Lower lobe of right lung (tissue), 2 donors: ENCODE measurements around the gene C1QTNF1. TPM values are rescaled to one million over a fixed set of nuclear protein-coding genes. Genes with fewer than 3 reads are reported as not detected.

Experiments
- ATAC-seq, 2 donors: fragments of 200-7000 bp; cut with Tn5 transposase; one replicate each; pipeline ENCODE4 v1.9.1; 2020 to 2022; ENCODE audit warnings: mild to moderate bottlenecking in 2 of 2, moderate library complexity in 2 of 2
- DNase-seq: peaks from one replicate; pipeline ENCODE4 v3.0.0-alpha.2; 2020
- H3K27ac ChIP-seq: fragments of 200-600 bp; one replicate; pipeline ENCODE4 v1.8.0; 2022
- H3K27me3 ChIP-seq: fragments of 200-600 bp; one replicate; pipeline ENCODE4 v1.8.0; 2022; ENCODE audit warnings: low read depth
- H3K36me3 ChIP-seq: fragments of 200-600 bp; one replicate; pipeline ENCODE4 v1.8.0; 2022; ENCODE audit warnings: mild to moderate bottlenecking
- H3K4me1 ChIP-seq: fragments of 200-600 bp; one replicate; pipeline ENCODE4 v1.8.0; 2022
- H3K4me3 ChIP-seq: fragments of 200-600 bp; one replicate; pipeline ENCODE4 v1.8.0; 2022; ENCODE audit warnings: mild to moderate bottlenecking
- H3K9me3 ChIP-seq: fragments of 200-600 bp; one replicate; pipeline ENCODE4 v1.8.0; 2022
- intact Hi-C: fragments of 100-400 bp; cut with DNase I; formaldehyde crosslinking; loops from one replicate; pipeline ENCODE4 v1.11.0; 2022
- total RNA-seq: library from RNA; stranded (reverse); fragmentation: NEBNext Ultra II Directional; extraction: Animal tissue kit (Norgen Biotek cat#: 25700); gene quantifications from one replicate; pipeline ENCODE4 v1.2.1, GENCODE V29; 2021
- TF ChIP-seq, protein P1 (sequence below): fragments of 200-600 bp; IDR thresholded peaks from one replicate; pipeline ENCODE4 v1.8.0; 2022; ENCODE audit warnings: antibody characterized with exemption, mild to moderate bottlenecking
- donor health status: DM: no; HTN: yes; CAD: no; lungs with severe emphysema.

Gene C1QTNF1
- total RNA-seq, 1 donor from 2014 or later, result 24.9 TPM

DNA sequence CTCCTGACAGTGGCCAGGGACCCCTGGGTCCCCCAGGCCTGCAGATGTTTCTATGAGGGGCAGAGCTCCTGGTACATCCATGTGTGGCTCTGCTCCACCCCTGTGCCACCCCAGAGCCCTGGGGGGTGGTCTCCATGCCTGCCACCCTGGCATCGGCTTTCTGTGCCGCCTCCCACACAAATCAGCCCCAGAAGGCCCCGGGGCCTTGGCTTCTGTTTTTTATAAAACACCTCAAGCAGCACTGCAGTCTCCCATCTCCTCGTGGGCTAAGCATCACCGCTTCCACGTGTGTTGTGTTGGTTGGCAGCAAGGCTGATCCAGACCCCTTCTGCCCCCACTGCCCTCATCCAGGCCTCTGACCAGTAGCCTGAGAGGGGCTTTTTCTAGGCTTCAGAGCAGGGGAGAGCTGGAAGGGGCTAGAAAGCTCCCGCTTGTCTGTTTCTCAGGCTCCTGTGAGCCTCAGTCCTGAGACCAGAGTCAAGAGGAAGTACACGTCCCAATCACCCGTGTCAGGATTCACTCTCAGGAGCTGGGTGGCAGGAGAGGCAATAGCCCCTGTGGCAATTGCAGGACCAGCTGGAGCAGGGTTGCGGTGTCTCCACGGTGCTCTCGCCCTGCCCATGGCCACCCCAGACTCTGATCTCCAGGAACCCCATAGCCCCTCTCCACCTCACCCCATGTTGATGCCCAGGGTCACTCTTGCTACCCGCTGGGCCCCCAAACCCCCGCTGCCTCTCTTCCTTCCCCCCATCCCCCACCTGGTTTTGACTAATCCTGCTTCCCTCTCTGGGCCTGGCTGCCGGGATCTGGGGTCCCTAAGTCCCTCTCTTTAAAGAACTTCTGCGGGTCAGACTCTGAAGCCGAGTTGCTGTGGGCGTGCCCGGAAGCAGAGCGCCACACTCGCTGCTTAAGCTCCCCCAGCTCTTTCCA lies 25.1 kb downstream of the C1QTNF1 start:
- intact Hi-C loops, result no loop called here
- DNase-seq, result no peak
- ATAC-seq, result no peak
- H3K27me3 ChIP-seq, result no peaks in the 10 kb centered on the region
- no peaks in the 10 kb centered on the region for H3K9me3 ChIP-seq
- TF ChIP-seq, protein P1, sequence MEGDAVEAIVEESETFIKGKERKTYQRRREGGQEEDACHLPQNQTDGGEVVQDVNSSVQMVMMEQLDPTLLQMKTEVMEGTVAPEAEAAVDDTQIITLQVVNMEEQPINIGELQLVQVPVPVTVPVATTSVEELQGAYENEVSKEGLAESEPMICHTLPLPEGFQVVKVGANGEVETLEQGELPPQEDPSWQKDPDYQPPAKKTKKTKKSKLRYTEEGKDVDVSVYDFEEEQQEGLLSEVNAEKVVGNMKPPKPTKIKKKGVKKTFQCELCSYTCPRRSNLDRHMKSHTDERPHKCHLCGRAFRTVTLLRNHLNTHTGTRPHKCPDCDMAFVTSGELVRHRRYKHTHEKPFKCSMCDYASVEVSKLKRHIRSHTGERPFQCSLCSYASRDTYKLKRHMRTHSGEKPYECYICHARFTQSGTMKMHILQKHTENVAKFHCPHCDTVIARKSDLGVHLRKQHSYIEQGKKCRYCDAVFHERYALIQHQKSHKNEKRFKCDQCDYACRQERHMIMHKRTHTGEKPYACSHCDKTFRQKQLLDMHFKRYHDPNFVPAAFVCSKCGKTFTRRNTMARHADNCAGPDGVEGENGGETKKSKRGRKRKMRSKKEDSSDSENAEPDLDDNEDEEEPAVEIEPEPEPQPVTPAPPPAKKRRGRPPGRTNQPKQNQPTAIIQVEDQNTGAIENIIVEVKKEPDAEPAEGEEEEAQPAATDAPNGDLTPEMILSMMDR, result no peak
- peaks cover 9% of the 10 kb centered on the region for H3K4me1 ChIP-seq
- no peak overlapping the region for H3K4me3 ChIP-seq
- H3K36me3 ChIP-seq, result peaks cover 16% of the 10 kb centered on the region
- H3K27ac ChIP-seq, result no peak overlapping the region

DNA sequence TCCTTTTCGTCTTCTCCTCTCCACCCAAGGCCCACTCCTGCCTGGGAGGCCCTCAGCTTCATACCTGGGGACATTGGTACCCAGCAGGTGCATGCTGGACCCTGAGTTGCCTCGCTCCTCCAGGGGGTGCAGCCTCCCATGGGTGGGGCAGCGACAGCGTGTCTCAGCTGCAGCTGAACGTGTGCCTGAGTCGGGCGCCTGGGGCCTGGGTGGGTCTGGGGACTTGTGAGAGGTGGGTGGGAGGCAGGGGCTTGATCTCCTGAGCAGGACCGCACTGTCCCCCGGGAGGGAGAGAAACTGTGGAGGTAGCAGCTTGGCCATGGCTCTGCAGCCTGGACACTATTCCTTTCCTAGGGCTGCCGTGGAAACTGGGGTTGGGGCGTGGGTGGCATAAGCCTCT lies 25.9 kb downstream of the C1QTNF1 start:
- Histone ChIP-seq H3K27ac (no peak overlapping the region), H3K27me3 (no peaks in the 10 kb centered on the region), H3K4me3 (no peak overlapping the region), H3K9me3 (no peaks in the 10 kb centered on the region), H3K4me1 (peaks cover 9% of the 10 kb centered on the region), H3K36me3 (peaks cover 16% of the 10 kb centered on the region)
- TF ChIP-seq, protein P1, result no peak
- DNase-seq, result no peak
- intact Hi-C loops, result no loop called here
- no peak for ATAC-seq

DNA sequence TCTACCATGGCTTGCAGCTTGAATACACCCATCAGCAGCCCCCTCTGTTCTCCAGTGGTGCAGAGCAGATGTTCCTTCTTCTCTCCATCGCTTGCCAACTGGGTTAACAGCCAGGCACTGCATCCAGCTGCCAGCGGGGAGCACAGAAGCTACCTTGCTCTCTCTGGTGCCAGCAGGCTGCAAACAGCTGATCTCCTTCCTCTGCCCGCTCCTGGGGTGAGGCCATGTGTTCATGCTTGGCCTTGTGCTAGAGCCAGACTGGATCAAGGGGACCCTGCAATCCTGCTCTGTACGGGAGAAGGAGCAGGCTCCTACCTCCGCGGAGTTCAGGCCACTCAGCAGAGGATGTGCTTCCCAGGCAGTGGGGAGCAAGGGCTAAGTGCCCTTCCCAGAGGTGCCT lies 26.6 kb downstream of the C1QTNF1 start:
- Histone ChIP-seq H3K27me3 (no peaks in the 10 kb centered on the region), H3K36me3 (peaks cover 16% of the 10 kb centered on the region), H3K4me1 (peaks cover 9% of the 10 kb centered on the region), H3K9me3 (no peaks in the 10 kb centered on the region), H3K4me3 (no peak overlapping the region), H3K27ac (no peak overlapping the region)
- intact Hi-C loops, result no loop called here
- DNase-seq, result no peak
- TF ChIP-seq, protein P1, result no peak
- ATAC-seq, result no peak

DNA sequence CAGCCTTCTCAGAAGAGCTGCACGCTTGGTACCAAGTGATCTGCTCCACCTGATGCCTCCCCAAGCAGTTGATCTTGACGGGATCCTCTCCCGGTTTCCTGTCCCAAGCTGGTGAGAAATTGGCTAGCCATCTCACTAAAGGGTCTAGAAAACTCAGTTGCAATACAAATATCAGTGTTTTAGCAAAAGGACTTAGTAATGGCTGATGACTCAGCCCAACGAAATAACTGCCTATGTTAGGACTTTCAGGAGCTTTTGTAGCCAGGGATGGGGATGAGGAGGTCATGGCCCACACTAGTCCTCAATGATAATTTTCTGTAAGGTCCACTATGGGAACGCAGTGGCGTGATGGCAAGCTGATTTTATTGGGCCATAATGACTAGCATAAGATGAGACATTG lies 27.3 kb downstream of the C1QTNF1 start:
- intact Hi-C loops, result no loop called here
- Histone ChIP-seq H3K4me3 (no peak overlapping the region), H3K36me3 (peaks cover 16% of the 10 kb centered on the region), H3K4me1 (peaks cover 2% of the 10 kb centered on the region), H3K9me3 (no peaks in the 10 kb centered on the region), H3K27ac (no peak overlapping the region), H3K27me3 (no peaks in the 10 kb centered on the region)
- DNase-seq (no peak), ATAC-seq (no peak)
- TF ChIP-seq, protein P1, result no peak

DNA sequence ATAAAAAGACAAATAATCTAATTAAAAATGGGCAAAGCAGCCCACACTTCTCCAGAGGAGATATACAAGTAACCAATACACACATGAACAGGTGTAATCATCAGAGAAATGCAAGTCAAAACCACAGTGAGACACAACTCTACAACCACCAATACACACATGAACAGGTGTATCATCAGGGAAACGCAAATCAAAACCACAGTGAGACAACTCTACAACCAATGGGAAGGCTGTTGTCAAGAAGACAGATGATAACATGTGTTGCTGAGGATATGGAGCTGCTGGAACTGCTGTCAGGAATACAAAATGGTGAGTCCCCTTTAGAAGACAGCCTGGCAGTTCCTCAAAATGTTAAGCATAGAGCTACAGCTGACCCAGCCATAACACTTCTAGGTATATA lies 28.2 kb downstream of the C1QTNF1 start:
- H3K36me3 ChIP-seq, result peaks cover 16% of the 10 kb centered on the region
- ATAC-seq, result no peak
- no peak overlapping the region for H3K4me3 ChIP-seq
- intact Hi-C loops, result no loop called here
- no peaks in the 10 kb centered on the region for H3K4me1 ChIP-seq
- no peaks in the 10 kb centered on the region for H3K9me3 ChIP-seq
- DNase-seq, result no peak
- no peaks in the 10 kb centered on the region for H3K27me3 ChIP-seq
- TF ChIP-seq, protein P1, result no peak
- no peak overlapping the region for H3K27ac ChIP-seq
